Suprapubic skin (tissue), 4 donors: ENCODE data around the gene HAUS7.

Source experiments
- CTCF ChIP-seq, 2 donors: fragments of 200-600 bp in 1 of 2; fragments of 450-650 bp in 1 of 2; sonication (generic) in 1 of 2; IDR thresholded peaks; one replicate each; pipeline ENCODE4 v1.5.1; 2016 to 2019; ENCODE audit warnings: antibody characterized with exemption in 2 of 2, mild to moderate bottlenecking in 1 of 2, moderate library complexity in 1 of 2
- EP300 ChIP-seq: sonication (generic); formaldehyde crosslinking; IDR thresholded peaks from one replicate; pipeline ENCODE4 v1.6.1; 2017; ENCODE audit warnings: antibody characterized with exemption
- POLR2A ChIP-seq, 2 donors: fragments of 450-650 bp; IDR thresholded peaks; one replicate each; pipeline ENCODE4 v1.6.1; 2017; ENCODE audit warnings: antibody characterized with exemption in 2 of 2, mild to moderate bottlenecking in 2 of 2, moderate library complexity in 2 of 2
- POLR2AphosphoS5 ChIP-seq, 3 donors: sonication (generic); formaldehyde crosslinking; IDR thresholded peaks; one replicate each; pipeline ENCODE4 v1.6.1; 2017; ENCODE audit warnings: antibody characterized with exemption in 3 of 3

- TF ChIP-seq CTCF (IDR thresholded peaks at IDR 0.05) (no peak), POLR2A (IDR thresholded peaks at IDR 0.05) (no peak), EP300 (no peak), POLR2AphosphoS5 (IDR thresholded peaks at IDR 0.05) (no peak)
Observed at GRCh38 chrX:153398275-153398960, 72.0 kb downstream of the HAUS7 start.
